Measurements from ENCODE around the gene LSP1.

- TF ChIP-seq CTCF (conservative IDR thresholded peaks at IDR 0.05; ENCODE audit: low read depth, low read length) (no peak), POLR2A (IDR thresholded peaks at IDR 0.05; ENCODE audit: low read depth, low read length) (no peak), CEBPB (IDR thresholded peaks at IDR 0.05; ENCODE audit: low read depth, low read length) (no peak), FOS (IDR thresholded peaks at IDR 0.05; ENCODE audit: low read depth, low read length) (no peak), SMC3 (IDR thresholded peaks at IDR 0.05; ENCODE audit: low read depth, low read length) (no peak), RAD21 (IDR thresholded peaks at IDR 0.05; ENCODE audit: low read length) (no peak), BHLHE40 (IDR thresholded peaks at IDR 0.05; ENCODE audit: low read depth, low read length) (no peak)
Observed at GRCh38 chr11:1932681-1933080, 79.8 kb downstream of the LSP1 start.
